Mesenchymal stem cell (in vitro differentiated cells and primary cell): ENCODE results near the gene ZFYVE21.

ENCODE experiments used
- DNase-seq: peaks from one replicate; pipeline ENCODE4 v3.0.0-alpha.2; 2013
- H2AFZ ChIP-seq: one replicate; pipeline ENCODE4 v1.6.1; 2013; ENCODE audit warnings: low read depth, mild to moderate bottlenecking, control low read depth, inconsistent platforms, low read length, moderate library complexity
- H2AK5ac ChIP-seq: 2 replicates; pipeline ENCODE4 v1.6.1; 2013; ENCODE audit warnings: low read length, moderate library complexity, mild to moderate bottlenecking, inconsistent platforms; ENCODE audit not compliant: severe bottlenecking
- H2BK120ac ChIP-seq: one replicate; pipeline ENCODE4 v1.6.1; 2013; ENCODE audit warnings: low read depth, mild to moderate bottlenecking, inconsistent platforms, low read length, moderate library complexity
- H2BK12ac ChIP-seq, 2 experiments: one replicate each; pipeline ENCODE4 v1.6.1; 2013; ENCODE audit warnings: inconsistent platforms in 2 of 2, low read length in 2 of 2, mild to moderate bottlenecking in 2 of 2, moderate library complexity in 2 of 2, control low read depth in 1 of 2
- H2BK15ac ChIP-seq: one replicate; pipeline ENCODE4 v1.6.1; 2013; ENCODE audit warnings: mild to moderate bottlenecking, low read depth, inconsistent platforms; ENCODE audit not compliant: poor library complexity, severe bottlenecking
- H2BK5ac ChIP-seq: 2 replicates; pipeline ENCODE4 v1.6.1; 2013; ENCODE audit warnings: low read depth, mild to moderate bottlenecking, low read length, control low read depth, inconsistent platforms; ENCODE audit not compliant: poor library complexity, severe bottlenecking
- H3K14ac ChIP-seq, 2 experiments: one replicate each; pipeline ENCODE4 v1.6.1; 2013; ENCODE audit warnings: inconsistent platforms in 2 of 2, low read length in 2 of 2, control low read depth in 1 of 2, mild to moderate bottlenecking in 1 of 2, moderate library complexity in 1 of 2
- H3K18ac ChIP-seq, 2 experiments: one replicate each; pipeline ENCODE4 v1.6.1; 2013; ENCODE audit warnings: inconsistent platforms in 2 of 2, low read length in 2 of 2, control low read depth in 1 of 2, low read depth in 1 of 2, mild to moderate bottlenecking in 1 of 2
- H3K23ac ChIP-seq, 2 experiments: one replicate each; pipeline ENCODE4 v1.6.1; 2013; ENCODE audit warnings: inconsistent platforms in 2 of 2, low read length in 2 of 2, mild to moderate bottlenecking in 2 of 2, moderate library complexity in 2 of 2, control low read depth in 1 of 2
- H3K27ac ChIP-seq: 2 replicates; pipeline ENCODE4 v1.5.1; 2013; ENCODE audit warnings: mild to moderate bottlenecking, moderate library complexity, low read length, control low read depth, inconsistent platforms; ENCODE audit not compliant: poor library complexity, severe bottlenecking
- H3K27me3 ChIP-seq, 2 experiments: 2 replicates each; pipeline versions ENCODE4 v1.6.1 to v1.7.0; 2013; ENCODE audit warnings: low read length in 2 of 2, mild to moderate bottlenecking in 2 of 2, moderate library complexity in 2 of 2, control low read depth in 1 of 2, inconsistent platforms in 1 of 2; ENCODE audit not compliant: control insufficient read depth in 1 of 2, insufficient read depth in 1 of 2
- H3K36me3 ChIP-seq, 2 experiments: 2 replicates each; pipeline versions ENCODE4 v1.6.1 to v1.7.0; 2013; ENCODE audit warnings: low read length in 2 of 2, control low read depth in 1 of 2, inconsistent platforms in 1 of 2, low read depth in 1 of 2, mild to moderate bottlenecking in 1 of 2; ENCODE audit not compliant: insufficient read depth in 2 of 2, control insufficient read depth in 1 of 2
- H3K4ac ChIP-seq, 2 experiments: one replicate each; pipeline ENCODE4 v1.6.1; 2013; ENCODE audit warnings: inconsistent platforms in 2 of 2, low read length in 2 of 2, mild to moderate bottlenecking in 2 of 2, moderate library complexity in 2 of 2, control low read depth in 1 of 2, low read depth in 1 of 2
- H3K4me1 ChIP-seq: 2 replicates; pipeline ENCODE4 v1.6.1; 2013; ENCODE audit warnings: low read depth, low read length, control low read depth; ENCODE audit not compliant: control insufficient read depth, insufficient read depth
- H3K4me2 ChIP-seq: 2 replicates; pipeline ENCODE4 v1.6.1; 2013; ENCODE audit warnings: low read length, mild to moderate bottlenecking, inconsistent platforms; ENCODE audit not compliant: poor library complexity, severe bottlenecking
- H3K4me3 ChIP-seq, 2 experiments: 2 replicates each; pipeline versions ENCODE4 v1.5.1 to v1.7.0; 2013; ENCODE audit warnings: low read length in 2 of 2, mild to moderate bottlenecking in 2 of 2, control low read depth in 1 of 2, low read depth in 1 of 2; ENCODE audit not compliant: insufficient read depth in 1 of 2
- H3K79me1 ChIP-seq: replicated peaks from 2 replicates; pipeline ENCODE4 v1.6.1; 2013; ENCODE audit warnings: mild to moderate bottlenecking, control low read depth, low read length, inconsistent platforms; ENCODE audit not compliant: poor library complexity, severe bottlenecking
- H3K9ac ChIP-seq: 2 replicates; pipeline ENCODE4 v1.7.0; 2013; ENCODE audit warnings: mild to moderate bottlenecking, low read length, moderate library complexity
- H3K9me3 ChIP-seq: 2 replicates; pipeline ENCODE4 v1.7.0; 2013; ENCODE audit warnings: mild to moderate bottlenecking, low read length; ENCODE audit not compliant: control insufficient read depth
- H4K8ac ChIP-seq: one replicate; pipeline ENCODE4 v1.6.1; 2013; ENCODE audit warnings: inconsistent platforms, mild to moderate bottlenecking, low read length, moderate library complexity
- H4K91ac ChIP-seq: one replicate; pipeline ENCODE4 v1.6.1; 2013; ENCODE audit warnings: mild to moderate bottlenecking, low read length, inconsistent platforms
- WGBS: methylation state at CpG from one replicate; pipeline ENCODE4 v1.1.7; 2013; ENCODE audit warnings: mixed read lengths; 5-methylcytosine and 5-hydroxymethylcytosine counted together

The ZFYVE21 gene

GRCh38 chr14:103696070-103696402 lies 19.6 kb upstream of the ZFYVE21 start:
- Histone ChIP-seq H2BK12ac (no peak overlapping the region), H4K91ac (no peak overlapping the region), H3K9ac (peak overlapping the region; percentile 53), H2AK5ac (no peak overlapping the region), H3K36me3 (peaks cover 71 to 77% of the 10 kb centered on the region in 2 experiments), H3K27ac (peak overlapping the region; percentile 2), H4K8ac (no peak overlapping the region), H3K4me2 (no peak overlapping the region), H3K18ac (peak overlapping the region in 1 of 2 experiments; percentile 11), H3K27me3 (no peaks in the 10 kb centered on the region), H2AFZ (no peak overlapping the region), H3K79me1 (peaks cover 58% of the 10 kb centered on the region), H3K14ac (no peak overlapping the region), H2BK120ac (no peak overlapping the region), H3K23ac (no peak overlapping the region), H3K4me1 (peaks cover 51% of the 10 kb centered on the region), H3K4ac (no peak overlapping the region), H2BK5ac (no peak overlapping the region), H2BK15ac (no peak overlapping the region), H3K4me3 (no peak overlapping the region), H3K9me3 (no peaks in the 10 kb centered on the region)
- WGBS, result 82% methylated on average over 12 of the region's 13 CpGs
- no peak for DNase-seq

- H4K91ac ChIP-seq, result no peak overlapping the region
- H4K8ac ChIP-seq, result no peak overlapping the region
- H2AFZ ChIP-seq, result no peak overlapping the region
- WGBS, result 23% methylated on average over 16 of the region's 17 CpGs
- peaks cover 60% of the 10 kb centered on the region for H3K79me1 ChIP-seq
- no peak overlapping the region for H2BK5ac ChIP-seq
- peak; percentile 89 for DNase-seq
- peak overlapping the region; percentile 43 for H3K27ac ChIP-seq
- no peak overlapping the region for H3K23ac ChIP-seq
- no peak overlapping the region for H3K4ac ChIP-seq
- peak overlapping the region; percentile 53 for H3K9ac ChIP-seq
- H2BK15ac ChIP-seq, result no peak overlapping the region
- H2BK120ac ChIP-seq, result no peak overlapping the region
- H3K4me1 ChIP-seq, result peaks cover 51% of the 10 kb centered on the region
- no peaks in the 10 kb centered on the region for H3K27me3 ChIP-seq
- H3K14ac ChIP-seq, result no peak overlapping the region
- H2AK5ac ChIP-seq, result no peak overlapping the region
- H2BK12ac ChIP-seq, result no peak overlapping the region
- H3K36me3 ChIP-seq, result peaks cover 75 to 77% of the 10 kb centered on the region in 2 experiments
- peak overlapping the region; percentile 41 for H3K4me2 ChIP-seq
- H3K4me3 ChIP-seq, result no peak overlapping the region
- no peak overlapping the region for H3K18ac ChIP-seq
- no peaks in the 10 kb centered on the region for H3K9me3 ChIP-seq
Observed at GRCh38 chr14:103696466-103697071, 19.0 kb upstream of the ZFYVE21 start.

GRCh38 chr14:103697206-103697602 lies 18.4 kb upstream of the ZFYVE21 start:
- Histone ChIP-seq H2BK15ac (no peak overlapping the region), H3K9ac (peak overlapping the region; percentile 53), H3K4me3 (no peak overlapping the region), H2BK5ac (no peak overlapping the region), H2AK5ac (no peak overlapping the region), H3K4ac (peak overlapping the region in 1 of 2 experiments; percentile 59), H3K9me3 (no peaks in the 10 kb centered on the region), H3K18ac (peak overlapping the region in 1 of 2 experiments; percentile 76), H3K79me1 (peaks cover 62% of the 10 kb centered on the region), H2AFZ (no peak overlapping the region), H3K4me1 (peaks cover 51% of the 10 kb centered on the region), H3K23ac (no peak overlapping the region), H3K14ac (no peak overlapping the region), H3K27me3 (no peaks in the 10 kb centered on the region), H3K36me3 (peaks cover 76 to 81% of the 10 kb centered on the region in 2 experiments), H3K4me2 (no peak overlapping the region), H2BK120ac (no peak overlapping the region), H2BK12ac (peak overlapping the region in 1 of 2 experiments; percentile 25), H4K91ac (no peak overlapping the region), H3K27ac (peak overlapping the region; percentile 15), H4K8ac (no peak overlapping the region)
- no peak for DNase-seq
- WGBS, result 79% methylated on average over 3 of the region's 3 CpGs

- H3K4me1 ChIP-seq, result peaks cover 48% of the 10 kb centered on the region
- no peak for DNase-seq
- H3K4ac ChIP-seq, result no peak overlapping the region
- H4K8ac ChIP-seq, result no peak overlapping the region
- H3K14ac ChIP-seq, result peak overlapping the region in 1 of 2 experiments; percentile 72
- H2BK15ac ChIP-seq, result no peak overlapping the region
- H3K36me3 ChIP-seq, result peaks cover 76 to 83% of the 10 kb centered on the region in 2 experiments
- H2AFZ ChIP-seq, result no peak overlapping the region
- H3K27me3 ChIP-seq, result no peaks in the 10 kb centered on the region
- no peak overlapping the region for H3K27ac ChIP-seq
- H4K91ac ChIP-seq, result peak overlapping the region; percentile 37
- WGBS, result 95% methylated on average over 14 of the region's 14 CpGs
- no peak overlapping the region for H3K4me2 ChIP-seq
- H2BK120ac ChIP-seq, result no peak overlapping the region
- H3K9ac ChIP-seq, result peak overlapping the region; percentile 53
- peak overlapping the region in 1 of 2 experiments; percentile 55 for H3K18ac ChIP-seq
- no peaks in the 10 kb centered on the region for H3K9me3 ChIP-seq
- H3K23ac ChIP-seq, result no peak overlapping the region
- no peak overlapping the region for H2BK5ac ChIP-seq
- peaks cover 63% of the 10 kb centered on the region for H3K79me1 ChIP-seq
- peak overlapping the region in 1 of 2 experiments; percentile 68 for H2BK12ac ChIP-seq
- H3K4me3 ChIP-seq, result no peak overlapping the region
- no peak overlapping the region for H2AK5ac ChIP-seq
Observed at GRCh38 chr14:103697603-103698379, 17.8 kb upstream of the ZFYVE21 start.
